ENCODE results near the gene ABHD11.

The ABHD11 gene

GRCh38 chr7:73702226-73702625 lies 36.4 kb downstream of the ABHD11 start:
- peak overlapping the region; percentile 6 for H3K27ac Mint-ChIP-seq
- H3K4me1 Mint-ChIP-seq = peaks cover 16% of the 10 kb centered on the region
- no peaks in the 10 kb centered on the region for H3K9me3 Mint-ChIP-seq

GRCh38 chr7:73701357-73701995 lies 37.1 kb downstream of the ABHD11 start:
- Mint-ChIP-seq H3K36me3 (peaks cover 6% of the 10 kb centered on the region), H3K4me1 (peaks cover 8% of the 10 kb centered on the region), H3K9me3 (no peaks in the 10 kb centered on the region), H3K27me3 (no peaks in the 10 kb centered on the region), H3K4me3 (no peak overlapping the region), H3K27ac (no peak overlapping the region)

More at GRCh38 chr7:73702226-73702625, 36.4 kb downstream of the ABHD11 start:
- Mint-ChIP-seq H3K27me3 (no peaks in the 10 kb centered on the region), H3K4me3 (no peak overlapping the region), H3K36me3 (peaks cover 3% of the 10 kb centered on the region)

- Mint-ChIP-seq H3K4me3 (no peak overlapping the region), H3K9me3 (no peaks in the 10 kb centered on the region), H3K27me3 (no peaks in the 10 kb centered on the region), H3K4me1 (peaks cover 5% of the 10 kb centered on the region), H3K27ac (no peak overlapping the region), H3K36me3 (peaks cover 7% of the 10 kb centered on the region)
Measured at GRCh38 chr7:73700581-73701134, 37.9 kb downstream of the ABHD11 start.

GRCh38 chr7:73700069-73700423 lies 38.6 kb downstream of the ABHD11 start:
- H3K9me3 Mint-ChIP-seq = no peaks in the 10 kb centered on the region
- H3K4me3 Mint-ChIP-seq = no peak overlapping the region
- no peaks in the 10 kb centered on the region for H3K27me3 Mint-ChIP-seq
- H3K27ac Mint-ChIP-seq = no peak overlapping the region
- peaks cover 5% of the 10 kb centered on the region for H3K4me1 Mint-ChIP-seq
- peaks cover 10% of the 10 kb centered on the region for H3K36me3 Mint-ChIP-seq

- Mint-ChIP-seq H3K27ac (no peak overlapping the region), H3K27me3 (no peaks in the 10 kb centered on the region), H3K36me3 (peaks cover 12% of the 10 kb centered on the region), H3K4me3 (no peak overlapping the region), H3K9me3 (no peaks in the 10 kb centered on the region), H3K4me1 (peaks cover 5% of the 10 kb centered on the region)
Measured at GRCh38 chr7:73699370-73700068, 39.1 kb downstream of the ABHD11 start.

- H3K27me3 Mint-ChIP-seq = no peaks in the 10 kb centered on the region
- H3K36me3 Mint-ChIP-seq = peaks cover 16% of the 10 kb centered on the region
- no peak overlapping the region for H3K4me3 Mint-ChIP-seq
- no peaks in the 10 kb centered on the region for H3K9me3 Mint-ChIP-seq
- H3K4me1 Mint-ChIP-seq = peaks cover 5% of the 10 kb centered on the region
- H3K27ac Mint-ChIP-seq = no peak overlapping the region
Measured at GRCh38 chr7:73698410-73698809, 40.2 kb downstream of the ABHD11 start.

- H3K36me3 Mint-ChIP-seq = peaks cover 22% of the 10 kb centered on the region
- no peaks in the 10 kb centered on the region for H3K27me3 Mint-ChIP-seq
- H3K9me3 Mint-ChIP-seq = no peaks in the 10 kb centered on the region
- no peak overlapping the region for H3K4me3 Mint-ChIP-seq
- H3K27ac Mint-ChIP-seq = no peak overlapping the region
- H3K4me1 Mint-ChIP-seq = no peaks in the 10 kb centered on the region
Measured at GRCh38 chr7:73696372-73696771, 42.2 kb downstream of the ABHD11 start.

- H3K36me3 Mint-ChIP-seq = peaks cover 29% of the 10 kb centered on the region
- H3K27ac Mint-ChIP-seq = no peak overlapping the region
- no peak overlapping the region for H3K4me3 Mint-ChIP-seq
- H3K4me1 Mint-ChIP-seq = peaks cover 21% of the 10 kb centered on the region
- no peaks in the 10 kb centered on the region for H3K9me3 Mint-ChIP-seq
- no peaks in the 10 kb centered on the region for H3K27me3 Mint-ChIP-seq
Measured at GRCh38 chr7:73690646-73691045, 48.0 kb downstream of the ABHD11 start.

GRCh38 chr7:73688288-73688687 lies 50.3 kb downstream of the ABHD11 start:
- Mint-ChIP-seq H3K27me3 (no peaks in the 10 kb centered on the region), H3K4me3 (no peak overlapping the region), H3K4me1 (peaks cover 28% of the 10 kb centered on the region), H3K27ac (no peak overlapping the region), H3K36me3 (peaks cover 20% of the 10 kb centered on the region), H3K9me3 (no peaks in the 10 kb centered on the region)
